HUES48 (cell line): ENCODE results near the gene TBL1XR1.

ENCODE experiments used
- H3K27ac ChIP-seq: one replicate; pipeline ENCODE4 v1.7.0; 2013; ENCODE audit warnings: low read depth, low read length, inconsistent platforms
- H3K27me3 ChIP-seq: 2 replicates; pipeline ENCODE4 v1.6.1; 2013; ENCODE audit warnings: mild to moderate bottlenecking, low read length; ENCODE audit not compliant: control insufficient read depth, insufficient read depth
- H3K36me3 ChIP-seq: 2 replicates; pipeline ENCODE4 v1.6.1; 2013; ENCODE audit warnings: low read length; ENCODE audit not compliant: control insufficient read depth, insufficient read depth
- H3K4me1 ChIP-seq: 2 replicates; pipeline ENCODE4 v1.6.1; 2013; ENCODE audit warnings: mild to moderate bottlenecking, low read length; ENCODE audit not compliant: control insufficient read depth, insufficient read depth
- H3K4me3 ChIP-seq: 2 replicates; pipeline ENCODE4 v1.5.1; 2013; ENCODE audit warnings: mild to moderate bottlenecking, low read depth, low read length
- H3K9ac ChIP-seq: 2 replicates; pipeline ENCODE4 v1.6.1; 2013; ENCODE audit warnings: mild to moderate bottlenecking, low read depth, low read length, moderate library complexity
- H3K9me3 ChIP-seq: 2 replicates; pipeline ENCODE4 v1.6.1; 2013; ENCODE audit warnings: low read length; ENCODE audit not compliant: control insufficient read depth, insufficient read depth

TBL1XR1 gene

DNA sequence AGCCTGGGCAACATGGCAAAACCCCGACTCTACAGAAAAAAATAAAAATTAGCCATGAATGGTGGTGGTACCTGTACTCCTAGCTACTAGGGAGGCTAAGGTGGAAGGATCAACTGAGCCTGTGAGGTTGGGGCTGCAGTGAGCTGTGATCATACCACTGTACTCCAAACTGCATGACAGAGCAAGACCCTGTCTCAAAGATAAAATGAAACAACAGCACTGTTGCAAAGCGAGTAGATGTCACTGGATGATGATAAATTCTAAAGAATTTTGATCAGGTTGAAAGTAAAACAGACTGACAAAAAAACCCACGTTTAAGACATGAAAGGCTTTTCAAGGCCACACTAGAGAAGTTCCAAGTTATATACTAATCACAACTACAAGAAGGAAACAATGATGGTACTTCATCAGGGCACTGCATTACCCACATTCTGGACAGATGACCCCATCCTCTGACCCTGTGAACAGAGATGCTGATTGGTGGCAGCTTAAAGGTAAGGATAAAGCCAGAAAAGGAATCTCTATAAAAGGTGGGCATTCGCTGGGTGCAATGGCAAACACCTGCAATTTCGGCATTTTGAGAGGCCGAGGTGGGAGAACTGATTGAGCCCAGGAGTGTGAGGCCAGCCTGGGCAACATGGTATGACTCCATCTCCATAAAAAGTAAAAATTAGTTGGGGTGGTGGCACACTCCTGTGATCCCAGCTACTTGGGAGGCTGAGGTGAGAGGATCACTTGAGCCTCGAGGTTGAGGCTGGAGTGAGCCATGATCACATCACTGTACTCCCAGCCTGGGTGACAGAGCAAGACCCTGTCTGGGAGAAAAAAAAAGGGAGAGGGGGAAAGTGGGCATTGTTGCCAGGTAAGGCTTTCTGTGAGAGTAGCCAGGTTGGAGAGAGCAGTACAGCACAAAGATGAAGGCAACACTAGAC is 59.2 kb downstream of the TBL1XR1 start:
- Histone ChIP-seq H3K9ac (no peak overlapping the region), H3K9me3 (no peaks in the 10 kb centered on the region), H3K27me3 (no peaks in the 10 kb centered on the region), H3K4me1 (no peaks in the 10 kb centered on the region; the same call in 1 of the 2 replicates), H3K4me3 (no peak overlapping the region), H3K27ac (no peak overlapping the region), H3K36me3 (peaks cover 9% of the 10 kb centered on the region; the same call in 1 of the 2 replicates)

DNA sequence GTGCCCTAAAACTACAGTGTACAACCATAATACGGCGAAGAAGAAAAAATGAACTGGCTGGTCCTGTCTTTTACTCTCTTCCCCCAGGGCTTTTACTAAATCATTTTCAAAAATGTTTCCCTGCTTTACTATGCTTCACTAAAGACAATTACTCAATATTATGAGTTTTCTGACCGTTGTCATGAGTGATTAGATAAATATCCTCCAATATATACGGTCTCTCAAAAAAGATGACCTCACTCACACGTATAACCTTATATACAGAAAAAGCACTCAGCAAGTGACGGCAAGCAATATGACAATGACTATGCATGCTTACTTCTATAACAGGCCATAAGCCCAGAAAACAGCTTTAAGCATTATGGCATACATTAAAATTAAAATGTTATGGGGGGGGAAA is 60.5 kb downstream of the TBL1XR1 start:
- no peaks in the 10 kb centered on the region for H3K27me3 ChIP-seq
- H3K27ac ChIP-seq, result no peak overlapping the region
- peaks cover 12% of the 10 kb centered on the region for H3K4me1 ChIP-seq
- H3K9ac ChIP-seq, result no peak overlapping the region
- H3K4me3 ChIP-seq, result no peak overlapping the region
- no peaks in the 10 kb centered on the region for H3K9me3 ChIP-seq
- H3K36me3 ChIP-seq, result peaks cover 9% of the 10 kb centered on the region; the same call in 1 of the 2 replicates

DNA sequence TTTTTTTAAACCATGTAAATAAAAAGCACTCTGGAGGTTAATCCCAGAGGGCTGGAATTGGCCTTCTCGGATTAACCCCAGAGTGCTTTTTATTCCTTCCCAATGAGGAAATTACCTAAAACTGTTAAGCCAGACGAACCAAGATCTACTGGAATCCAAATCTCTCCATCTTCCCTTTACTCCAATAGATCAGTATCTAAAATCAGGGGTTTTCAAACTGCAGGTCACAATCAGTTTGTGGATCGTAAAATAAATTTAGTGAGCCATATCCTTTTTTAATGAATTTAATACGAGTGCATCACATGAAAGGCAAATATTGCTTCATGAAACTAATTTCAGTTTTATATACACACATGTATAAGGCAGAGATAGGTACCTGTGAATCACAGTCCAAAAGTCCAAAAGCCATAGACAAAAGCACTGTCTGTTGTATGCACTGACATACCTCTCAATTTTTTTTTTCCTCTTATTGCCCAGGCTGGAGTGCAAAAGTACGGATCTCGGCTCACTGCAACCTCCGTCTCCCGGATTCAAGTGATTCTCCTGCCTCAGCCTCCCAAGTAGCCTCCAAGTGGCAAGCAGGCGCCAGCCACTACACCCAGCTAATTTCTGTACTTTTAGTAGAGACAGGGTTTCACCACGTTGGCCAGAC is 61.3 kb downstream of the TBL1XR1 start:
- Histone ChIP-seq H3K27me3 (no peaks in the 10 kb centered on the region), H3K9me3 (no peaks in the 10 kb centered on the region), H3K27ac (no peak overlapping the region), H3K4me1 (peaks cover 13% of the 10 kb centered on the region), H3K36me3 (peaks cover 10% of the 10 kb centered on the region; the same call in 1 of the 2 replicates), H3K4me3 (no peak overlapping the region), H3K9ac (no peak overlapping the region)

DNA sequence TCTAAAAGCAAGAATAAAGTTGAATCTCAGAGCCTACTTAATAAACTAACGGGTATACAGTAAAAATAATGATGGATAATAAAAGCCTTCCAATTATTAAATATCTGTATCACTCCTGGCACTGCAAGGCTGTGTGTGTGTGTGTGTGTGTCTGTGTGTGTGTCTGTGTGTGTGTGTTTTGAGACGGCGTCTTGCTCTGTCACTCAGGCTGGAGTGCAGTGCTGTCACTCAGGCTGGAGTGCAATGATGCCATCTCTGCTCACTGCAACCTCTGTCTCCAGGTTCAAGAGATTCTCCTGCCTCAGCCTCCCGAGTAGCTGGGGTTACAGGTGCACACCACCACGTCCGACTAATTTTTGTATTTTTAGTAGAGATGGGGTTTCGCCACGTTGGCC is 62.5 kb downstream of the TBL1XR1 start:
- no peaks in the 10 kb centered on the region for H3K27me3 ChIP-seq
- no peak overlapping the region for H3K9ac ChIP-seq
- no peaks in the 10 kb centered on the region for H3K9me3 ChIP-seq
- no peak overlapping the region for H3K4me3 ChIP-seq
- H3K36me3 ChIP-seq, result peaks cover 13% of the 10 kb centered on the region; the same call in 1 of the 2 replicates
- peaks cover 13% of the 10 kb centered on the region for H3K4me1 ChIP-seq
- no peak overlapping the region for H3K27ac ChIP-seq

DNA sequence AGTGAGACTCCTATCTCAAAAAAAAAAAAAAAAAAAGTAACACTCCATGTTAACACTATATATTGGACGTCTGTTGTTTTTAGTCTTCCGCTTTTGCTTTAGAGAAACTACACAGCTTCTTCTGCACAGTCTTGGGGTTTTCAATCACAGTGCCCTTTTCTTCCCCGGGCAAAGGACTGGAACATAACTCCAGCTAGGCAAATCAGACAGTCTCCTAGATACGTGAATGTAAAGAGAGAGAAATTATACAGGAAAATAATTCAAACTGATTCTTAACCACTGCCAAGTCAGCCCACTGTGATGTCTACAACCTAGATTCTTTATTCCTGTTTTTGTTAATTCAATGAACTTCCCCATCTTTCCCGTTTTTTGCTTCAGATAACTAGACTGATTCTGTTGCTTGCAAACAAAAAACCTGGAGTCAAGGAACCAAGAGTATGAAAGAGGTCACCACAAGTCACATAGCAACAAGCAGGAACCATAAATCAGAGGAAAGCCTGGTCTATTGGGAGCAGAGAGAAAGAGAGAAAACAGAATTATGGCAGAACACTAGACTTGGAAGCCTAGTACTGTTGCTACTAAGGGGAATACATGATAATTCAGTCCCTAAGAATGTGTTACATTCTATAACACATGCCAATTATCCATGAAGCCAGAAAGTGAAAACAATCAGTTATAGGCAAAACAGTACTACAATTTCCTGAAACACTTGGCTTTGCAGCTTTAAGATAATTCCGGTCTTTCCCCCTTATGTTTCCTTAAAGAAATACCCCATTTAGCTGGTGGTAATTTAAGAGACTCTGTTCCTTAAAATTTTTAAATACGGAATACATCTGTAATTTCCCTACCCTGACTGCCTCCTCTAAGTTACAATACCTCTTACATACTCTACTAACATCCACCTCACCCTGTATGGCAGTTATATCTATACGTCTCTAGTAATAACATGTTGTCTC is 63.1 kb downstream of the TBL1XR1 start:
- Histone ChIP-seq H3K4me1 (peaks cover 13% of the 10 kb centered on the region), H3K9me3 (no peaks in the 10 kb centered on the region), H3K27me3 (no peaks in the 10 kb centered on the region), H3K36me3 (peaks cover 17% of the 10 kb centered on the region; the same call in 1 of the 2 replicates), H3K9ac (no peak overlapping the region), H3K27ac (no peak overlapping the region), H3K4me3 (no peak overlapping the region)

DNA sequence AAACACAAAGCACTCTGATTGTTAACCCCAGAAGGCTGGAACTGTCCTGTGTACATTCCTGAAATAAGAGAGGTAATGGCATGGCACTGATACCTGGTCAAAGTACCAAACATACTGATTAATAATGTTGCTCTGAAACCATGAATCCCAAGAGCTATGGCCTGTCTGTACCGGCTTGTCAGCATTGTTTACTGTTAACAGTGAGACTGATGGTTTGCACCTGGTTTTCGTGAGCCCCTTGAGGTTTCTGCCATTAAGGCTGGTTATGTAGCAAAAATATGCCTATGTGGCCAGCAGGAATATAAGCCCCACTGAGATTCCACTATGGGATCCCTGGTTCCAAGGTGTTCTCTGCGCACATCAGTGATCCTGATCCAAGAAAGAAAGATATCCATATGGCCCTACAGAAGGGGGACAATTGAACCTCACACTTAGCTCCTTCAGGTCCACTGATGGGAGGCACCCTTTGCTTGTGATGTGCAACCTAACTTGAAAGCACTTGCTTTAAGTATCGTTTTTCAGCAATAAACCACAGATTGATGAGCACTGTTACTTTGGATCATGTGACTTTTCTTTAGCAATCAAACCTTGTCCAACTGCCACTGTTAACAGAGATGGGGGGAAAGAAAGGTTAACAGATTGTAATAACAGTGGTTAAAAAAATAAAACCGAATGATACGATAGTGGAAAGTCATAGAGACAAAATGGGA is 65.2 kb downstream of the TBL1XR1 start:
- peaks cover 13% of the 10 kb centered on the region for H3K4me1 ChIP-seq
- H3K27me3 ChIP-seq, result no peaks in the 10 kb centered on the region
- H3K27ac ChIP-seq, result no peak overlapping the region
- no peaks in the 10 kb centered on the region for H3K9me3 ChIP-seq
- H3K9ac ChIP-seq, result no peak overlapping the region
- no peak overlapping the region for H3K4me3 ChIP-seq
- peaks cover 17% of the 10 kb centered on the region; the same call in 1 of the 2 replicates for H3K36me3 ChIP-seq

DNA sequence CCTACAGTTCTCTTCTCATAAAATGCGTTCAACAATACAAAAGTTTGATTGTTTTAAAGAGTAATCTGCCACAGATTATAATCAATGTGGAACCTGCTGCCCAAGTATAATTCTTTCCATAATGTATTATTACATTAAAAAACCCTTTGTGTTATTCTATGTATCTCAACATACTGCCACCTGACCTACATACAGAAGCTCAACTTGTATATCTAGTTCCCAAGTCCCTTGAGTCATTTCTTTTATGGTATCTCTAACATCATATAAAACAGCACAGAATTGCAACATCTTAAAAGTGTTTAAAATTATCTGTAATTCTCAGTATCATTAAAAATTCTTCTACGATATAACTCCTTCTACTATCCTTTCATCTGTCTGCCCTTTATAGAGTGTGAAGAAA is 70.3 kb downstream of the TBL1XR1 start:
- Histone ChIP-seq H3K27me3 (no peaks in the 10 kb centered on the region), H3K4me1 (peaks cover 41% of the 10 kb centered on the region), H3K9ac (no peak overlapping the region), H3K36me3 (peaks cover 8% of the 10 kb centered on the region; the same call in 1 of the 2 replicates), H3K27ac (no peak overlapping the region), H3K9me3 (no peaks in the 10 kb centered on the region), H3K4me3 (no peak overlapping the region)

DNA sequence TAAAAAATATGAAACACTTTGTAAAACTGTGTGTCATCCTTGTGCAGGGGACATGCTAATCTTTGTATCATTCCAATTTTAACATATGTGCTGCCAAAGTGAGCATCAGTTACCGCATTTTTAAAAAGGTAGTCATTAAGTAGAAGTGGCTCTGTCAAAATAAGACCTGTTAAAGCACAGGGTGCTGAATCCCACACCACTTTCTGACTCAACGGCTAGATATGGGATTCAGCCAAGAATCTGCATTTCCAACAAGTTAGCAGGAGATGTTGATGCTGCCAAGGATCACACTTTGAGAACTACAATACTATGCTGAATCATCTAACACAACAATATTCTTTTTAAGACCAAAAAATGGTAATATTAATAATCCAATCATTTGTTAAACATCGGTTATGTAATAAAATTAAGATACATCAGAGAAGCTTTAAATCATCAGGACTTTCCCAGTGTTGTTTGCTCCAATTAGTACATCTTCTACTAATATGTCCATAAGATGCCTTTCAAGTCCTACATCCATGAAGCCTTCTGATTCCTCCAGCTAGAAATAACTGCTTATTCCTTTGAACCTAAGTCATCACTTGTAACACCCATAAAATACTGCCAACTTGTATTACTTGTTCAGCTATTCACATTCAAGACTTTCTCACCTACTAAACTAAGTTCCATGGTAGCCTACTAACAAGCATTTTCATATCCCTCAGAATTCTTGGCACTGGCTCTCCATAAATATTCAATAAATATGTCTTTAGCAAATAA is 71.1 kb downstream of the TBL1XR1 start:
- peaks cover 45% of the 10 kb centered on the region for H3K4me1 ChIP-seq
- no peaks in the 10 kb centered on the region for H3K27me3 ChIP-seq
- peaks cover 8% of the 10 kb centered on the region; the same call in 1 of the 2 replicates for H3K36me3 ChIP-seq
- no peak overlapping the region for H3K4me3 ChIP-seq
- H3K9me3 ChIP-seq, result no peaks in the 10 kb centered on the region
- peak overlapping the region; percentile 12 for H3K27ac ChIP-seq
- H3K9ac ChIP-seq, result no peak overlapping the region

DNA sequence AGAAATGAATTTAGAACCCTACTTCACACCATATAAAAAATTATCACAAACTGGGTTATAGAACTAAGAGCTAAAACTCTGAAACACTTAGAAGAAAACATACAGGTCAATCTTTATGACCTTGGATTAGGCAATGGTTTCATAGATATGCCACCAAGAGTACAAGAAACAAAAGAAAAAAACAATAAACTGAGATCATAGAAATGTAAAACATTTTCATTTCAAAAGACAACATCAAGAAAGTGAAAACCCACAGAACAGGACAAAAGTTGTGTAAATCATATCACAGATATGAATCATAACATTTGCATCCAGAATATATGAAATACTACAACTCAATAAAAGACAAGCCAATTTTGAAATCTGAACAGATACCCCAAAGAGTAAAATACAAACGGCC is 72.4 kb downstream of the TBL1XR1 start:
- Histone ChIP-seq H3K9me3 (no peaks in the 10 kb centered on the region), H3K27ac (no peak overlapping the region), H3K27me3 (no peaks in the 10 kb centered on the region), H3K36me3 (peaks cover 4% of the 10 kb centered on the region; the same call in 1 of the 2 replicates), H3K9ac (no peak overlapping the region), H3K4me3 (no peak overlapping the region), H3K4me1 (peaks cover 58% of the 10 kb centered on the region)
